GM12878 (cell line): ENCODE results near the gene SEL1L3. TPM values are rescaled to one million over a fixed set of nuclear protein-coding genes. Genes with fewer than 3 reads are reported as not detected.

Source experiments
- ATAC-seq: fragments of 200-7000 bp; cut with Tn5 transposase; 3 replicates; pipeline ENCODE4 v1.9.1; 2020; ENCODE audit warnings: mild to moderate bottlenecking, moderate library complexity
- BruUV-seq: library from RNA; stranded (reverse); fragments of 400-500 nt; replicated peaks from 2 replicates; lab custom pipeline; 2021; lab: Mats Ljungman, UMichigan
- CTCF ChIA-PET: fragments of 300-600 bp; sonication (Branson Sonifier 250); formaldehyde crosslinking; extraction: SDS; loops from one replicate; lab custom pipeline; 2021; ENCODE audit warnings: inconsistent platforms; lab: Yijun Ruan, JAX
- POLR2A ChIA-PET: fragments of 350-600 bp; formaldehyde crosslinking; extraction: SDS; loops from one replicate; lab custom pipeline; 2021; ENCODE audit warnings: inconsistent platforms; lab: Charles Lee
- RAD21 ChIA-PET: fragments of 300-600 bp; sonication (Branson Sonifier 250); formaldehyde crosslinking; loops from one replicate; lab custom pipeline; 2023; ENCODE audit warnings: antibody characterized with exemption; ENCODE audit not compliant: unreplicated experiment; lab: Charles Lee
- SMC1A ChIA-PET: fragments of 300-600 bp; sonication (Branson Sonifier 250); formaldehyde crosslinking; loops from one replicate; lab custom pipeline; 2023; ENCODE audit not compliant: unreplicated experiment, uncharacterized antibody; lab: Charles Lee
- DNase-seq: peaks from one replicate; pipeline ENCODE4 v3.0.0-alpha.2; 2011; ENCODE audit warnings: low read depth, low spot score
- FAIRE-seq: peaks from 3 replicates; lab custom pipeline; 2011; peaks lifted over from hg19 to GRCh38; lab: Jason Lieb, UNC
- H2AFZ ChIP-seq: 2 replicates; pipeline ENCODE4 v1.6.0; 2011; ENCODE audit warnings: low read depth, low read length, control low read depth; ENCODE audit not compliant: control insufficient read depth
- H3K27ac ChIP-seq: 2 replicates; pipeline ENCODE4 v1.5.1; 2011; ENCODE audit warnings: control low read depth; ENCODE audit not compliant: control insufficient read depth, insufficient read depth
- H3K27me3 ChIP-seq, 2 experiments: replicated peaks in 1 of 2; 2 replicates each; pipeline versions ENCODE4 v1.6.0 to v1.6.1; 2011; ENCODE audit warnings: low read length in 1 of 2; ENCODE audit not compliant: control insufficient read depth in 2 of 2, insufficient read depth in 2 of 2
- H3K36me3 ChIP-seq, 2 experiments: 2 replicates each; pipeline ENCODE4 v1.5.1; 2011; ENCODE audit warnings: low read length in 1 of 2; ENCODE audit not compliant: control insufficient read depth in 2 of 2, insufficient read depth in 2 of 2
- H3K4me1 ChIP-seq: 2 replicates; pipeline ENCODE4 v1.6.1; 2011; ENCODE audit warnings: mild to moderate bottlenecking, low read length, moderate library complexity, mixed read lengths; ENCODE audit not compliant: control insufficient read depth, insufficient read depth
- H3K4me2 ChIP-seq: 2 replicates; pipeline ENCODE4 v1.6.0; 2011; ENCODE audit warnings: control low read depth; ENCODE audit not compliant: control insufficient read depth, insufficient read depth
- H3K4me3 ChIP-seq: fragments of 200-600 bp; sonication (generic); 2 replicates; pipeline ENCODE4 v1.5.1; 2016
- H3K79me2 ChIP-seq: 2 replicates; pipeline ENCODE4 v1.6.0; 2011; ENCODE audit warnings: low read length; ENCODE audit not compliant: control insufficient read depth, insufficient read depth
- H3K9ac ChIP-seq: 2 replicates; pipeline ENCODE4 v1.8.0; 2011; ENCODE audit warnings: low read length, control low read depth, mixed read lengths; ENCODE audit not compliant: control insufficient read depth, insufficient read depth
- H3K9me3 ChIP-seq: replicated peaks from 3 replicates; pipeline ENCODE4 v1.5.1; 2011; ENCODE audit warnings: mild to moderate bottlenecking, low read length; ENCODE audit not compliant: control insufficient read depth, insufficient read depth
- H4K20me1 ChIP-seq: 2 replicates; pipeline ENCODE4 v1.6.0; 2011; ENCODE audit not compliant: control insufficient read depth, insufficient read depth
- ETV6 ChIP-seq, 2 experiments: fragments of 450-650 bp in 1 of 2; IDR thresholded peaks in 1 of 2; conservative IDR thresholded peaks in 1 of 2; 2 replicates each; pipeline ENCODE4 v1.6.1; 2014; ENCODE audit warnings: antibody characterized with exemption in 1 of 2, borderline replicate concordance in 1 of 2, low read depth in 1 of 2, mild to moderate bottlenecking in 1 of 2, moderate library complexity in 1 of 2
- NR2C2 ChIP-seq: IDR thresholded peaks from 2 replicates; pipeline ENCODE4 v1.6.1; 2011; ENCODE audit warnings: borderline replicate concordance, low read depth; ENCODE audit not compliant: control insufficient read depth, insufficient read length
- PML ChIP-seq: IDR thresholded peaks from 2 replicates; pipeline ENCODE4 v1.6.1; 2012; ENCODE audit warnings: low read length, inconsistent platforms
- SP1 ChIP-seq: IDR thresholded peaks from one replicate; pipeline ENCODE4 v1.6.1; 2011; ENCODE audit warnings: low read depth, low read length
- SPI1 ChIP-seq: IDR thresholded peaks from 2 replicates; pipeline ENCODE4 v1.6.1; 2011; ENCODE audit warnings: low read depth, mild to moderate bottlenecking, low read length, moderate library complexity, borderline replicate concordance; ENCODE audit not compliant: insufficient read depth
- STAT1 ChIP-seq: fragments of 450-650 bp; conservative IDR thresholded peaks from 2 replicates; pipeline ENCODE4 v1.6.1; 2014; ENCODE audit warnings: antibody characterized with exemption, mild to moderate bottlenecking
- ZBTB4 ChIP-seq: fragments of 450-650 bp; formaldehyde crosslinking; IDR thresholded peaks from 2 replicates; pipeline ENCODE4 v1.4.0; 2022; ENCODE audit warnings: mild to moderate bottlenecking, moderate library complexity
- ZNF592 ChIP-seq: fragments of 450-650 bp; IDR thresholded peaks from 2 replicates; pipeline ENCODE4 v1.6.1; 2017; ENCODE audit warnings: mild to moderate bottlenecking, moderate library complexity
- WGBS: methylation state at CpG from one replicate; pipeline ENCODE4 v1.1.6; 2016; ENCODE audit warnings: low lambda C conversion rate; ENCODE audit not compliant: insufficient replicate concordance, insufficient coverage; ENCODE audit errors: missing lambda C conversion rate; 5-methylcytosine and 5-hydroxymethylcytosine counted together
- in situ Hi-C: fragments of 300-500 bp; cut with MboI; formaldehyde crosslinking; loops from 9 replicates; pipeline ENCODE4 v1.14.3; 2018; ENCODE audit warnings: mixed read lengths
- intact Hi-C: fragments of 100-400 bp; cut with micrococcal nuclease; formaldehyde crosslinking; loops from one replicate; pipeline ENCODE4 v1.14.2; 2022; ENCODE audit not compliant: unreplicated experiment
- polyA plus RNA-seq, 11 experiments: library from polyadenylated mRNA; depleted of rRNA in 4 of 11; unstranded in 6 of 11; stranded (reverse) in 5 of 11; fragments of >200 nt; fragmentation: Nextera tagmentation in 4 of 11; fragmentation: Illumina TruSeq in 1 of 11; extraction: Ambion mirVana in 4 of 11; extraction: Trizol in 1 of 11; gene quantifications; 1 replicate in 1 of 11; 2 replicates in 10 of 11; pipeline versions ENCODE4 v1.2.1 to v1.2.3, GENCODE V29; 2011 to 2016; ENCODE audit warnings: inconsistent platforms in 2 of 11, missing spikeins in 2 of 11, low read depth in 1 of 11
- total RNA-seq, 4 experiments: library from RNA; depleted of rRNA in 3 of 4; stranded (reverse); fragments of >200 nt in 3 of 4; fragmentation: Illumina TruSeq in 1 of 4; extraction: Trizol in 1 of 4; gene quantifications; 2 replicates each; pipeline versions ENCODE4 v1.2.1 to v1.2.3, GENCODE V29; 2013 to 2021
- TF ChIP-seq, protein P1 (sequence below): fragments of 450-650 bp; IDR thresholded peaks from 2 replicates; pipeline ENCODE4 v1.6.1; 2017; ENCODE audit warnings: mild to moderate bottlenecking, low read depth, inconsistent platforms; ENCODE audit not compliant: poor library complexity, severe bottlenecking
- TF ChIP-seq, protein P2 (sequence below): IDR thresholded peaks from 2 replicates; pipeline ENCODE4 v1.6.1; 2012; ENCODE audit warnings: low read depth, low read length, improper control_type of control experiment

Gene SEL1L3
- total and polyA plus RNA-seq, 10 of the 15 experiments (the other 5 are each of a cell fraction or from before 2014, with no cell fraction given) = 20.4 to 82.2 (median 47.3) TPM

- no peaks in the 10 kb centered on the region for H3K9me3 ChIP-seq
- H3K27ac ChIP-seq = no peak overlapping the region
- no peaks in the 10 kb centered on the region for H3K79me2 ChIP-seq
- no peak for FAIRE-seq
- no peaks in the 10 kb centered on the region for H4K20me1 ChIP-seq
- ChIA-PET POLR2A (no interaction called here), RAD21 (interaction anchor here (1.0 to 1.4 kb wide), 2 partner anchors 22 to 482 kb away, joined by 3 read pairs; no protein-coding TSS in a partner anchor), SMC1A (interaction anchor here (0.7 to 2.7 kb wide), 9 partner anchors 12 to 488 kb away, joined by 3 to 8 read pairs (median 6); partner anchors contain the start of gene SMIM20), CTCF (interaction anchor here (0.6 to 2.8 kb wide), 7 partner anchors 8 to 986 kb away, joined by 3 to 8 read pairs (median 3); no protein-coding TSS in a partner anchor)
- H3K27me3 ChIP-seq = no peaks in the 10 kb centered on the region
- peaks cover 4% of the 10 kb centered on the region for H3K4me1 ChIP-seq
- no peak overlapping the region for H3K9ac ChIP-seq
- ATAC-seq = no peak
- intact Hi-C loops (no loop called here), in situ Hi-C loops (no loop called here)
- no peak for DNase-seq
- H3K4me3 ChIP-seq = no peak overlapping the region
- peaks cover 0 to 10% of the 10 kb centered on the region in 2 experiments; a peak in 2 of 4 replicates for H3K36me3 ChIP-seq
- WGBS = 87% methylated on average over 4 of the region's 4 CpGs
- BruUV-seq = no TSS peak
- H3K4me2 ChIP-seq = no peak overlapping the region
- no peak overlapping the region for H2AFZ ChIP-seq
- no peak for TF ChIP-seq ZNF592
- TF ChIP-seq, protein P1, sequence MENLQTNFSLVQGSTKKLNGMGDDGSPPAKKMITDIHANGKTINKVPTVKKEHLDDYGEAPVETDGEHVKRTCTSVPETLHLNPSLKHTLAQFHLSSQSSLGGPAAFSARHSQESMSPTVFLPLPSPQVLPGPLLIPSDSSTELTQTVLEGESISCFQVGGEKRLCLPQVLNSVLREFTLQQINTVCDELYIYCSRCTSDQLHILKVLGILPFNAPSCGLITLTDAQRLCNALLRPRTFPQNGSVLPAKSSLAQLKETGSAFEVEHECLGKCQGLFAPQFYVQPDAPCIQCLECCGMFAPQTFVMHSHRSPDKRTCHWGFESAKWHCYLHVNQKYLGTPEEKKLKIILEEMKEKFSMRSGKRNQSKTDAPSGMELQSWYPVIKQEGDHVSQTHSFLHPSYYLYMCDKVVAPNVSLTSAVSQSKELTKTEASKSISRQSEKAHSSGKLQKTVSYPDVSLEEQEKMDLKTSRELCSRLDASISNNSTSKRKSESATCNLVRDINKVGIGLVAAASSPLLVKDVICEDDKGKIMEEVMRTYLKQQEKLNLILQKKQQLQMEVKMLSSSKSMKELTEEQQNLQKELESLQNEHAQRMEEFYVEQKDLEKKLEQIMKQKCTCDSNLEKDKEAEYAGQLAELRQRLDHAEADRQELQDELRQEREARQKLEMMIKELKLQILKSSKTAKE = no peak
- no peak for TF ChIP-seq PML
- TF ChIP-seq STAT1 = no peak
- no peak for TF ChIP-seq ETV6 (conservative IDR thresholded peaks at IDR 0.05 in 1 of 2, IDR thresholded peaks at IDR 0.05 in 1 of 2; ENCODE audit: borderline replicate concordance in 1 of 2, low read depth in 1 of 2)
- no peak for TF ChIP-seq ZBTB4 (CRISPR knock-in tag)
- TF ChIP-seq, protein P2, sequence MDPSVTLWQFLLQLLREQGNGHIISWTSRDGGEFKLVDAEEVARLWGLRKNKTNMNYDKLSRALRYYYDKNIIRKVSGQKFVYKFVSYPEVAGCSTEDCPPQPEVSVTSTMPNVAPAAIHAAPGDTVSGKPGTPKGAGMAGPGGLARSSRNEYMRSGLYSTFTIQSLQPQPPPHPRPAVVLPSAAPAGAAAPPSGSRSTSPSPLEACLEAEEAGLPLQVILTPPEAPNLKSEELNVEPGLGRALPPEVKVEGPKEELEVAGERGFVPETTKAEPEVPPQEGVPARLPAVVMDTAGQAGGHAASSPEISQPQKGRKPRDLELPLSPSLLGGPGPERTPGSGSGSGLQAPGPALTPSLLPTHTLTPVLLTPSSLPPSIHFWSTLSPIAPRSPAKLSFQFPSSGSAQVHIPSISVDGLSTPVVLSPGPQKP = no peak
- no peak for TF ChIP-seq SPI1
- no peak for TF ChIP-seq SP1
- TF ChIP-seq NR2C2 = no peak
Measured at GRCh38 chr4:25837107-25837506, 25.7 kb downstream of the SEL1L3 start.
